GM12878 (cell line): ENCODE measurements around the gene LTK. TPM values are rescaled to one million over a fixed set of nuclear protein-coding genes. Genes with fewer than 3 reads are reported as not detected.

Experiments
- ATAC-seq: fragments of 200-7000 bp; cut with Tn5 transposase; 3 replicates; pipeline ENCODE4 v1.9.1; 2020; ENCODE audit warnings: mild to moderate bottlenecking, moderate library complexity
- BruUV-seq: library from RNA; stranded (reverse); fragments of 400-500 nt; replicated peaks from 2 replicates; lab custom pipeline; 2021; lab: Mats Ljungman, UMichigan
- CTCF ChIA-PET: fragments of 300-600 bp; sonication (Branson Sonifier 250); formaldehyde crosslinking; extraction: SDS; loops from one replicate; lab custom pipeline; 2021; ENCODE audit warnings: inconsistent platforms; lab: Yijun Ruan, JAX
- POLR2A ChIA-PET: fragments of 350-600 bp; formaldehyde crosslinking; extraction: SDS; loops from one replicate; lab custom pipeline; 2021; ENCODE audit warnings: inconsistent platforms; lab: Charles Lee
- RAD21 ChIA-PET: fragments of 300-600 bp; sonication (Branson Sonifier 250); formaldehyde crosslinking; loops from one replicate; lab custom pipeline; 2023; ENCODE audit warnings: antibody characterized with exemption; ENCODE audit not compliant: unreplicated experiment; lab: Charles Lee
- SMC1A ChIA-PET: fragments of 300-600 bp; sonication (Branson Sonifier 250); formaldehyde crosslinking; loops from one replicate; lab custom pipeline; 2023; ENCODE audit not compliant: unreplicated experiment, uncharacterized antibody; lab: Charles Lee
- DNase-seq: peaks from one replicate; pipeline ENCODE4 v3.0.0-alpha.2; 2011; ENCODE audit warnings: low read depth, low spot score
- FAIRE-seq: peaks from 3 replicates; lab custom pipeline; 2011; peaks lifted over from hg19 to GRCh38; lab: Jason Lieb, UNC
- H2AFZ ChIP-seq: 2 replicates; pipeline ENCODE4 v1.6.0; 2011; ENCODE audit warnings: low read depth, low read length, control low read depth; ENCODE audit not compliant: control insufficient read depth
- H3K27ac ChIP-seq: 2 replicates; pipeline ENCODE4 v1.5.1; 2011; ENCODE audit warnings: control low read depth; ENCODE audit not compliant: control insufficient read depth, insufficient read depth
- H3K27me3 ChIP-seq, 2 experiments: replicated peaks in 1 of 2; 2 replicates each; pipeline versions ENCODE4 v1.6.0 to v1.6.1; 2011; ENCODE audit warnings: low read length in 1 of 2; ENCODE audit not compliant: control insufficient read depth in 2 of 2, insufficient read depth in 2 of 2
- H3K36me3 ChIP-seq, 2 experiments: 2 replicates each; pipeline ENCODE4 v1.5.1; 2011; ENCODE audit warnings: low read length in 1 of 2; ENCODE audit not compliant: control insufficient read depth in 2 of 2, insufficient read depth in 2 of 2
- H3K4me1 ChIP-seq: 2 replicates; pipeline ENCODE4 v1.6.1; 2011; ENCODE audit warnings: mild to moderate bottlenecking, low read length, moderate library complexity, mixed read lengths; ENCODE audit not compliant: control insufficient read depth, insufficient read depth
- H3K4me2 ChIP-seq: 2 replicates; pipeline ENCODE4 v1.6.0; 2011; ENCODE audit warnings: control low read depth; ENCODE audit not compliant: control insufficient read depth, insufficient read depth
- H3K4me3 ChIP-seq: fragments of 200-600 bp; sonication (generic); 2 replicates; pipeline ENCODE4 v1.5.1; 2016
- H3K79me2 ChIP-seq: 2 replicates; pipeline ENCODE4 v1.6.0; 2011; ENCODE audit warnings: low read length; ENCODE audit not compliant: control insufficient read depth, insufficient read depth
- H3K9ac ChIP-seq: 2 replicates; pipeline ENCODE4 v1.8.0; 2011; ENCODE audit warnings: low read length, control low read depth, mixed read lengths; ENCODE audit not compliant: control insufficient read depth, insufficient read depth
- H3K9me3 ChIP-seq: replicated peaks from 3 replicates; pipeline ENCODE4 v1.5.1; 2011; ENCODE audit warnings: mild to moderate bottlenecking, low read length; ENCODE audit not compliant: control insufficient read depth, insufficient read depth
- H4K20me1 ChIP-seq: 2 replicates; pipeline ENCODE4 v1.6.0; 2011; ENCODE audit not compliant: control insufficient read depth, insufficient read depth
- ATF7 ChIP-seq: fragments of 450-650 bp; IDR thresholded peaks from 2 replicates; pipeline ENCODE4 v1.6.1; 2016; ENCODE audit warnings: low read depth, mild to moderate bottlenecking
- CREB1 ChIP-seq: IDR thresholded peaks from 2 replicates; pipeline ENCODE4 v1.6.1; 2012; ENCODE audit warnings: low read depth, mild to moderate bottlenecking, inconsistent platforms
- CREM ChIP-seq: IDR thresholded peaks from 2 replicates; pipeline ENCODE4 v1.6.1; 2014; ENCODE audit warnings: antibody characterized with exemption, low read depth
- EED ChIP-seq: sonication (generic); IDR thresholded peaks from 2 replicates; pipeline ENCODE4 v1.6.1; 2016; ENCODE audit warnings: antibody characterized with exemption, low read depth
- FOS ChIP-seq: IDR thresholded peaks from 3 replicates; pipeline ENCODE4 v1.6.1; 2011; ENCODE audit warnings: borderline replicate concordance; ENCODE audit not compliant: insufficient read length; ENCODE audit errors: extremely low read depth
- HDAC2 ChIP-seq: fragments of 200-600 bp; sonication (generic); IDR thresholded peaks from 2 replicates; pipeline ENCODE4 v1.6.1; 2017
- HDGF ChIP-seq: fragments of 450-650 bp; IDR thresholded peaks from 2 replicates; pipeline ENCODE4 v1.6.1; 2016; ENCODE audit warnings: antibody characterized with exemption
- IKZF1 ChIP-seq: fragments of 450-650 bp; conservative IDR thresholded peaks from 2 replicates; pipeline ENCODE4 v1.6.1; 2017; ENCODE audit warnings: antibody characterized with exemption, mild to moderate bottlenecking
- IRF4 ChIP-seq: IDR thresholded peaks from 2 replicates; pipeline ENCODE4 v1.6.1; 2011; ENCODE audit warnings: low read depth, low read length
- MTA3 ChIP-seq: IDR thresholded peaks from 2 replicates; pipeline ENCODE4 v1.6.1; 2012; ENCODE audit warnings: low read length, inconsistent platforms, borderline replicate concordance
- NFIC ChIP-seq: IDR thresholded peaks from 2 replicates; pipeline ENCODE4 v1.6.1; 2012; ENCODE audit warnings: low read depth, mild to moderate bottlenecking, inconsistent platforms, low read length, moderate library complexity
- PML ChIP-seq: IDR thresholded peaks from 2 replicates; pipeline ENCODE4 v1.6.1; 2012; ENCODE audit warnings: low read length, inconsistent platforms
- PRDM15 ChIP-seq: fragments of 450-650 bp; formaldehyde crosslinking; IDR thresholded peaks from 2 replicates; pipeline ENCODE4 v1.4.0; 2020; ENCODE audit warnings: mild to moderate bottlenecking, moderate library complexity
- RAD21 ChIP-seq: IDR thresholded peaks from 2 replicates; pipeline ENCODE4 v1.6.1; 2011; ENCODE audit warnings: mild to moderate bottlenecking, low read depth, low read length, moderate library complexity; ENCODE audit not compliant: insufficient read depth
- RFX5 ChIP-seq: IDR thresholded peaks from 2 replicates; pipeline ENCODE4 v1.6.1; 2011; ENCODE audit warnings: low read depth, low read length, improper control_type of control experiment
- RUNX3 ChIP-seq: IDR thresholded peaks from 2 replicates; pipeline ENCODE4 v1.6.1; 2012; ENCODE audit warnings: low read length, inconsistent platforms
- SKIL ChIP-seq: fragments of 450-650 bp; IDR thresholded peaks from 2 replicates; pipeline ENCODE4 v1.6.1; 2017; ENCODE audit warnings: mild to moderate bottlenecking, low read depth, inconsistent platforms; ENCODE audit not compliant: poor library complexity, severe bottlenecking
- SUPT20H ChIP-seq: IDR thresholded peaks from 2 replicates; pipeline ENCODE4 v1.6.1; 2011; ENCODE audit warnings: low read depth, mild to moderate bottlenecking, low read length, moderate library complexity, borderline replicate concordance; ENCODE audit not compliant: control insufficient read depth
- SUZ12 ChIP-seq: fragments of 200-600 bp; sonication (generic); IDR thresholded peaks from one replicate; pipeline ENCODE4 v1.6.1; 2018; ENCODE audit warnings: antibody characterized with exemption, mild to moderate bottlenecking; ENCODE audit not compliant: unreplicated experiment
- TARDBP ChIP-seq: IDR thresholded peaks from 2 replicates; pipeline ENCODE4 v1.6.1; 2016; ENCODE audit warnings: borderline replicate concordance
- USF1 ChIP-seq: IDR thresholded peaks from 2 replicates; pipeline ENCODE4 v1.6.1; 2011; ENCODE audit warnings: borderline replicate concordance, low read depth, mild to moderate bottlenecking, moderate library complexity, mixed read lengths, low read length; ENCODE audit not compliant: insufficient read depth; ENCODE audit errors: extremely low read length
- WGBS: methylation state at CpG from one replicate; pipeline ENCODE4 v1.1.6; 2016; ENCODE audit warnings: low lambda C conversion rate; ENCODE audit not compliant: insufficient replicate concordance, insufficient coverage; ENCODE audit errors: missing lambda C conversion rate; 5-methylcytosine and 5-hydroxymethylcytosine counted together
- in situ Hi-C: fragments of 300-500 bp; cut with MboI; formaldehyde crosslinking; loops from 9 replicates; pipeline ENCODE4 v1.14.3; 2018; ENCODE audit warnings: mixed read lengths
- intact Hi-C: fragments of 100-400 bp; cut with micrococcal nuclease; formaldehyde crosslinking; loops from one replicate; pipeline ENCODE4 v1.14.2; 2022; ENCODE audit not compliant: unreplicated experiment
- polyA plus RNA-seq, 11 experiments: library from polyadenylated mRNA; depleted of rRNA in 4 of 11; unstranded in 6 of 11; stranded (reverse) in 5 of 11; fragments of >200 nt; fragmentation: Nextera tagmentation in 4 of 11; fragmentation: Illumina TruSeq in 1 of 11; extraction: Ambion mirVana in 4 of 11; extraction: Trizol in 1 of 11; gene quantifications; 1 replicate in 1 of 11; 2 replicates in 10 of 11; pipeline versions ENCODE4 v1.2.1 to v1.2.3, GENCODE V29; 2011 to 2016; ENCODE audit warnings: inconsistent platforms in 2 of 11, missing spikeins in 2 of 11, low read depth in 1 of 11
- total RNA-seq, 4 experiments: library from RNA; depleted of rRNA in 3 of 4; stranded (reverse); fragments of >200 nt in 3 of 4; fragmentation: Illumina TruSeq in 1 of 4; extraction: Trizol in 1 of 4; gene quantifications; 2 replicates each; pipeline versions ENCODE4 v1.2.1 to v1.2.3, GENCODE V29; 2013 to 2021

LTK gene
- total and polyA plus RNA-seq, 10 of the 15 experiments (the other 5 are each of a cell fraction or from before 2014, with no cell fraction given): 0.07 to 0.80 (median 0.20) TPM; not detected in 1

- SMC1A ChIA-PET: no interaction called here
- BruUV-seq: no TSS peak
- Histone ChIP-seq H3K4me3 (no peak overlapping the region), H3K36me3 (no peaks in the 10 kb centered on the region), H3K4me2 (peak overlapping the region; percentile 35; the same call in 1 of the 2 replicates), H3K79me2 (no peaks in the 10 kb centered on the region), H3K9me3 (no peaks in the 10 kb centered on the region), H2AFZ (no peak overlapping the region), H3K9ac (no peak overlapping the region), H3K27me3 (peaks cover 7 to 8% of the 10 kb centered on the region in 2 experiments; a peak in 3 of 4 replicates), H3K27ac (no peak overlapping the region), H4K20me1 (no peaks in the 10 kb centered on the region), H3K4me1 (peaks cover 29% of the 10 kb centered on the region)
- in situ Hi-C loops (no loop called here), intact Hi-C loops (no loop called here)
- ATAC-seq (peak; percentile 57), FAIRE-seq (peak; percentile 78), DNase-seq (peak; percentile 56)
- CTCF ChIA-PET: no interaction called here
- 18% methylated on average over 4 of the region's 4 CpGs for WGBS
- POLR2A ChIA-PET: no interaction called here
- RAD21 ChIA-PET: no interaction called here
- TF ChIP-seq CREB1: peak; percentile 79
- no peak for TF ChIP-seq FOS
- no peak for TF ChIP-seq RFX5
- no peak for TF ChIP-seq PML
- no peak for TF ChIP-seq PRDM15 (CRISPR knock-in tag)
- TF ChIP-seq IRF4: peak; percentile 68; the same call in 1 of the 2 replicates
- no peak for TF ChIP-seq RAD21
- TF ChIP-seq RUNX3: peak; percentile 69
- peak; percentile 81; the same call in 1 of the 2 replicates for TF ChIP-seq NFIC
- no peak for TF ChIP-seq HDGF
- peak; percentile 70; the same call in 1 of the 2 replicates for TF ChIP-seq CREM
- no peak for TF ChIP-seq USF1
- peak; percentile 87 for TF ChIP-seq EED
- no peak for TF ChIP-seq HDAC2
- TF ChIP-seq TARDBP: no peak
- TF ChIP-seq IKZF1: peak; percentile 33; the same call in 1 of the 2 replicates
- peak; percentile 56; the same call in 1 of the 2 replicates for TF ChIP-seq MTA3
- peak; percentile 70; the same call in 1 of the 2 replicates for TF ChIP-seq ATF7
- TF ChIP-seq SUZ12: no peak
- TF ChIP-seq SKIL: no peak
- TF ChIP-seq SUPT20H: no peak
Observed at GRCh38 chr15:41490355-41490754, 23.3 kb downstream of the LTK start.
